GM12891 (cell line): Measurements from ENCODE around the gene NOTCH2. TPM values are rescaled to one million over a fixed set of nuclear protein-coding genes. Genes with fewer than 3 reads are reported as not detected.
"Not testable (repeated sequence)": the region's sequence is repeated elsewhere in the genome, so short reads cannot be mapped to it uniquely, and the experiment has no call there.

Experiments used
- DNase-seq: peaks from one replicate; pipeline ENCODE4 v3.0.0; 2011; ENCODE audit warnings: low spot score; ENCODE audit not compliant: insufficient read length
- FAIRE-seq: peaks from 2 replicates; lab custom pipeline; 2011; peaks lifted over from hg19 to GRCh38; lab: Jason Lieb, UNC
- polyA plus RNA-seq: library from polyadenylated mRNA; unstranded; fragments of >200 nt; gene quantifications from one replicate; pipeline ENCODE4 v1.2.1, GENCODE V29; 2012; ENCODE audit warnings: low read depth, missing spikeins, inconsistent platforms; ENCODE audit not compliant: missing spikeins

NOTCH2 gene
- 2.0 TPM for polyA plus RNA-seq

DNA sequence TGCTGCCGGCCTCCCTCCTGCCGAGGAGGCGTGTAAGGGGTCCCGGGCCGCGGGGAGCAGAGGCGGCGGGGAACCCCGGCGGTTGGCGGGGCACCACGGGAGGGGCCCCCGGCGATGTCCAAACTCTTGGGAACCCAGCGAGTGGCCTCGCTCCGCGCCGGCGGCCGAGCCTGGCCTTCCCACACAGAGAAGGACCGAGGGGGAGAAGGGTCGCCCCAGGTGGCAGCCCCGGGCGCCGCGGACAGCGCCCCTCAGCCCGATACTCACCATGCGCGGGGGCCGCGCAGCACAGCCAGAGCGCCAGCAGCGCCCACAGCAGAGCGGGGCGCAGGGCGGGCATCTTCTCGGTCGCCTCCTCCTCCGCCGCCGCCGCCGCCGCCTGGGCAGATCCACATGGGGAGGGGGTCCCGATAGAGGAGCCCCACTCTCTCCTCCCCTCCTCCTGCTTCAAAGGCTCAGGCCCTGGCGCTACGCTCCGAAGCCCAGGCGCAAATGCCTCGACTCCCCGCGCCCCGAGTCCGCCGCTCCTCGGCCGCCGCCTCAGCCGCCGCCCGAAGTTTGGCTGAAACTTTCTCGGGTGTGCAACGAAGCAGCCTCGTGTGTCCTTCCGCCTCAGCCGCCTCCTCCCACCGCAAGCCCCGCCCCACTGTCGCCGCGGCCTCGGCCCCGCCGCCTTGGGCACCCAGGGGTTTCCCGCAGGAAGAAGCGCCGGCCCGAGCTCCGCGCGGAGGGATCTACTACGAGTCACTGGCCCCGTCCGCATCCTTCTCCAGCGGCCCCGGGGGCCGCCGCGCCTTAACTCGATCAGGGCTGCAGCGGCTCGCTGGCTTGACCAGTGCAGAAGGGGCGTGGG lies at the start of gene NOTCH2:
Gene NOTCH2 (minus strand): TSS at position 596 of the 853 bp plus-strand sequence. CDS start 256 bp downstream, at position 340.
- peak; percentile 85 for FAIRE-seq
- not testable (repeated sequence) for DNase-seq

GRCh38 chr1:120117371-120118177 lies 48.1 kb upstream of the NOTCH2 start:
- peak; percentile 91 for FAIRE-seq
- DNase-seq, result not testable (repeated sequence)

DNA sequence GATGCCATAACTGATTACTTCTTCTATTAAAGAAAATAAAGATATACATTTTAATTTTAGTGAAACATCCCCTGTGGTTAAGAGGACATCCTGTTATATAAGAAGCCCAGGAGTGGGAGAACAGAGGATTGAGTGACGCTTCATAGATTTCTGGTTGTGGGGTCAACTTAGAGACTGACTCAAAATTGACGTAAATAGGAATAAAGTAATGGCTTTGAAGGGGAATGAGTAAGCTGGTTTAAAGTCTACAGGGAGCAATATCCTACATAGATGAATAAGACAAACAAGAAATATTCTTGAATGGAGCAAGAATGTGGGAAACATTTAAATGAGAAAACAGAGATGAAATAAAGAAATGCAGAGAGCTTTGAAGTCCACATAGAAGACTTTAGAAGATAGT lies 46.6 kb upstream of the NOTCH2 start:
- not testable (repeated sequence) for FAIRE-seq, DNase-seq

- not testable (repeated sequence) for FAIRE-seq, DNase-seq
These were observed 43.7 kb upstream of the NOTCH2 start for GRCh38 chr1:120113134-120113533.

- DNase-seq, FAIRE-seq: not testable (repeated sequence)
These were observed 42.8 kb upstream of the NOTCH2 start for GRCh38 chr1:120112212-120112611.

GRCh38 chr1:120111771-120112170 lies 42.3 kb upstream of the NOTCH2 start:
- not testable (repeated sequence) for FAIRE-seq, DNase-seq

GRCh38 chr1:120111008-120111407 lies 41.5 kb upstream of the NOTCH2 start:
- peak; percentile 82 for FAIRE-seq

GRCh38 chr1:120109656-120110055 lies 40.2 kb upstream of the NOTCH2 start:
- FAIRE-seq, DNase-seq: not testable (repeated sequence)

More at GRCh38 chr1:120111008-120111407, 41.5 kb upstream of the NOTCH2 start:
- DNase-seq, result not testable (repeated sequence)

- peak; percentile 9 for FAIRE-seq
- DNase-seq, result not testable (repeated sequence)
These were observed 39.7 kb upstream of the NOTCH2 start for GRCh38 chr1:120109180-120109579.

DNA sequence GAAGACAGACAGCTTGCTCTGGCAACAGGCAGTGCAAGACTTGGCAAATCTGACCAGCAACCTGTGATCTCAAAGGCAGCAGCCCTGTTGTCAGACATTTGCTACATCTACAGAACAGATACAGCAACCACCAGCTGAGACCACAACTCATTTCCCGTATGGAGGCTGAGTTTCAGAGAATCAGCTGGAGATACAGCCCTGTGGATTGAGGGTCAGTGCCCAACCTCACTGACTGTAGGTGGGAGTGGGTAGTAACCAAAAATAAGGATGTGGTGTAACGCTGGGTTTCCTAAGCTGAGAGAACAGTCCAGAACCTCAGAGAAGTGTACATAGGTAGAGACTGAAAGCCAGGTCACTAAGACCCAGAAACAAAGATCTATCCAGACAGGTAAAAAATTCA lies 35.8 kb upstream of the NOTCH2 start:
- FAIRE-seq, result peak; percentile 23

GRCh38 chr1:120103768-120104167 lies 34.3 kb upstream of the NOTCH2 start:
- FAIRE-seq, result peak; percentile 72
- not testable (repeated sequence) for DNase-seq

More for the DNA sequence above, 35.8 kb upstream of the NOTCH2 start:
- DNase-seq, result not testable (repeated sequence)

GRCh38 chr1:120101593-120101992 lies 32.1 kb upstream of the NOTCH2 start:
- DNase-seq, FAIRE-seq: not testable (repeated sequence)

- not testable (repeated sequence) for FAIRE-seq, DNase-seq
These were observed 31.1 kb upstream of the NOTCH2 start for GRCh38 chr1:120100590-120100989.

- FAIRE-seq, result peak; percentile 81
- DNase-seq, result not testable (repeated sequence)
These were observed 29.7 kb upstream of the NOTCH2 start for GRCh38 chr1:120098986-120099759.

- not testable (repeated sequence) for DNase-seq, FAIRE-seq
These were observed 27.6 kb upstream of the NOTCH2 start for GRCh38 chr1:120096981-120097545.

DNA sequence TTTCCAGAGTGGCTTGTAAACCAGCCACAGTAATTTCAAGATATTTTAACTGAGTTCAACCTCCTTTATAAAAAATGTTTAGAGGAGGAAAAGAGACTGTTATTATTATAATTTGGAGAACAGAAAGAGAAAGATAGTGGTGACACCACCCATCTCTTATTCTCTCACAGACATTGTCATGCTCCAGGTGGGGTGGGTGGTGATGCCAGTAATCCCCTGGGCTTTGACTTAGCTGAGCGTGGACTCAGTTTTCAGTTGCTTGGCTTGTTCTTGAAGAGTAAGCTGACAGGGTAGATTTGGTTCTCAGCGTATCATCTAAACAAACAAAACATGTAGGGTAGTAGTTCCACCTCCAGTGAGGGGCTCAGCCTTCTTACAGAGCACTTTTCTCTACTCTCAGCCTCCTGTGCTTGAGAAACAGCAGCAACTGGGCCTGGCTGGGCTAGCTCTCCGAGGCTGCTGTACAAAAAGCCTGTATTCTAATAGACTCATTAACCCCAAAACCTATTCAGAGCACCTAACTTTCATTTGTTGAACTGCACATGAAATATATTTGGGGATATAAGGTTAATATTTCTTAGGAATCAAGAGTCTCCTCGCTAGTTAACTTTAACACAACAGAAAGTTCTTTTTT lies 24.2 kb upstream of the NOTCH2 start:
- DNase-seq, result not testable (repeated sequence)
- peak; percentile 54 for FAIRE-seq

DNA sequence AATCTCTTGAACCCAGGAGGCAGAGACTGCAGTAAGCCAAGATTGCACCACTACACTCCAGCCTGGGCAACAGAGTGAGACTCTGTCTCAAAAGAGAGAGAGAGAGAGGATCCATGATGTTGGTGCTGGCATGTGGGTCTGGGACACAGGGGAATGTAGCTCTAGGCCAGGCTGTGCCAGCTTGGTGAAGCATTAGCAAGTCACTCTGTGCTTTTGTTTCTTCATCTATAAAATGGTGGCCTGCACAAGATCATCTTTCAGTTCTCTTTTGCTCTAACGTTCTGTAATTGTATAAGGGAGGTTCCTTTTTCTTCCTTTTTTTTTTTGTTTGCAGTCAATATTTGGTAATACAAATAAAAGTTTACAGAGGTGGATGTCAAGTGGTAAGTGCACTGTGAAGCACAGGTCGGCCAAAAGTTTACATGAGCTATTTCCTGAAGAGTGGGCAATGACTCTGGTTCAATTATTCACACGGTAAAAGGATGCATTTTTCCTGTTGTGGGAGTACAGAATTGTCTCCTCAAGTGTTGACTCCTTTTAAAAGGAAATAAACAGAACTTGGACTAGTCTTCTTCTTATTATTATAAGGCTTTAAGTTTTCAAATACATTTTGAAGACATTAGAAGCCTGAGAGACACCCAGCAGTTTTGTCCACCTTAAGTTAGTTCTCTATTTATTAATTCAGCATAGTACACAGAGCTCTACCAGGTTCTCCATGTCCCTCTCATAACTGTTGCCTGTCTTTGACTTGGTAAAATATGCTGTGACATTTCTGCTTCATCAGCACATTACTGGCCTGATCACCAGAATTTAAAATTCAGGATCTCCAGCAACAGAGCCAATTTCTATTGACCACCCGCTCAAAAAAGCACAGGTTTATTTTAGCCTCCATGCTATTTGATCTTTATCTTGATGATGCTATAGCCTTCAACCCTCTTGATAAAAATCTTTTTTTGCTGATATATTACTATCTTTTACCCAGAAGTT lies 23.1 kb upstream of the NOTCH2 start:
- DNase-seq, FAIRE-seq: not testable (repeated sequence)
